ENCODE results near the gene RAB37.

Gene RAB37

GRCh38 chr17:74695629-74696028 is 41.4 kb upstream of the RAB37 start:
- TF ChIP-seq, protein P1, sequence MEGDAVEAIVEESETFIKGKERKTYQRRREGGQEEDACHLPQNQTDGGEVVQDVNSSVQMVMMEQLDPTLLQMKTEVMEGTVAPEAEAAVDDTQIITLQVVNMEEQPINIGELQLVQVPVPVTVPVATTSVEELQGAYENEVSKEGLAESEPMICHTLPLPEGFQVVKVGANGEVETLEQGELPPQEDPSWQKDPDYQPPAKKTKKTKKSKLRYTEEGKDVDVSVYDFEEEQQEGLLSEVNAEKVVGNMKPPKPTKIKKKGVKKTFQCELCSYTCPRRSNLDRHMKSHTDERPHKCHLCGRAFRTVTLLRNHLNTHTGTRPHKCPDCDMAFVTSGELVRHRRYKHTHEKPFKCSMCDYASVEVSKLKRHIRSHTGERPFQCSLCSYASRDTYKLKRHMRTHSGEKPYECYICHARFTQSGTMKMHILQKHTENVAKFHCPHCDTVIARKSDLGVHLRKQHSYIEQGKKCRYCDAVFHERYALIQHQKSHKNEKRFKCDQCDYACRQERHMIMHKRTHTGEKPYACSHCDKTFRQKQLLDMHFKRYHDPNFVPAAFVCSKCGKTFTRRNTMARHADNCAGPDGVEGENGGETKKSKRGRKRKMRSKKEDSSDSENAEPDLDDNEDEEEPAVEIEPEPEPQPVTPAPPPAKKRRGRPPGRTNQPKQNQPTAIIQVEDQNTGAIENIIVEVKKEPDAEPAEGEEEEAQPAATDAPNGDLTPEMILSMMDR (IDR thresholded peaks at IDR 0.05; ENCODE audit: low read depth, low read length, missing control alignments), result no peak
- no peak overlapping the region for H3K4me3 ChIP-seq (ENCODE audit: low read depth, low read length)
- H3K27ac ChIP-seq, result no peak overlapping the region
- in situ Hi-C loops (cut with HindIII; ENCODE audit: low pct_ligation_motif_present, low sequenced_read_pairs), result no loop called here
- H3K36me3 ChIP-seq (replicated peaks), result no peaks in the 10 kb centered on the region
- H3K27me3 ChIP-seq (replicated peaks), result no peaks in the 10 kb centered on the region
- DNase-seq, result no peak

DNA sequence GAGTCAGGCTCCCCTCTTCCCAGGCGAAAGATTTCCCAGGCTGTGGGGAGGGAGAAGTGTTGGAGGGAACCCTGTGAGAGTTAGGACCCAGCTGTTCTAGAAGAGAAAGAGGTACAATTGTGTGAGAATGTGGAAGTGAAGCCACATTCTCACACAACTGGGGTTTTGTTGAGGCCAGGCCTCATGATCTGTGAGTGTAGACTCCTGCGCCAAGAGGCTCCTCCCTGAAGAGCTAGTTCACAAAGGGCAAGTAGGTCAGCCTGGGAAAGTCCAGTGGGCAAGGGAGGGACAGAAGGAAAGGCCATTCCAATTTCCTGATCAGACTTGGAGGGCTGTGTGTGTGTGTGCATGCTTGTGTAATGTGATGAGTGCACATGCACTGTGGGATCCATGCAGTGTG is 39.5 kb upstream of the RAB37 start:
- TF ChIP-seq, protein P1 (IDR thresholded peaks at IDR 0.05; ENCODE audit: low read depth, low read length, missing control alignments), result no peak
- Histone ChIP-seq H3K27me3 (replicated peaks) (no peaks in the 10 kb centered on the region), H3K36me3 (replicated peaks) (no peaks in the 10 kb centered on the region), H3K4me3 (ENCODE audit: low read depth, low read length) (no peak overlapping the region), H3K27ac (no peak overlapping the region)
- no peak for DNase-seq
- in situ Hi-C loops (cut with HindIII; ENCODE audit: low pct_ligation_motif_present, low sequenced_read_pairs), result no loop called here

DNA sequence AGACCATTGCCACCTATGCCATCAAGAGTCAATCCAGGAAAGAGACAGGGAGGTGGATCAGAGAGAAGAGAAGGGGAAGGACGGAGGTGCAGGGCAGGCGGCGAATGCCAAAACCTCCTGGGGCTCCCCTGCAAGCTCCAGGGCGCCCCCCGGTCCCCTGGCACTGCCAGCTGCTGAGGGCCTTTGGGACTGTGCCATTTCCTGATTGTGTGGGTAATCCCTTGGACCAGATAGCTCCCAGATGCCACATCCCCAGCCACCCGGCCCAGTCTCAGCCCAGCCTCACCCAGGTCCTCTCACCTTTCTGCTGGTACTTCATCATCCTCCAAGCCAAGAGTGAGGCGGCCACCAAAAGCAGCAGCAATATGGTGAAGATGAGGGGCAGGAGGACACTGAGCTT is 39.0 kb upstream of the RAB37 start:
- in situ Hi-C loops (cut with HindIII; ENCODE audit: low pct_ligation_motif_present, low sequenced_read_pairs), result no loop called here
- Histone ChIP-seq H3K4me3 (ENCODE audit: low read depth, low read length) (no peak overlapping the region), H3K27ac (no peak overlapping the region), H3K27me3 (replicated peaks) (no peaks in the 10 kb centered on the region), H3K36me3 (replicated peaks) (no peaks in the 10 kb centered on the region)
- TF ChIP-seq, protein P1 (IDR thresholded peaks at IDR 0.05; ENCODE audit: low read depth, low read length, missing control alignments), result no peak
- no peak for DNase-seq

DNA sequence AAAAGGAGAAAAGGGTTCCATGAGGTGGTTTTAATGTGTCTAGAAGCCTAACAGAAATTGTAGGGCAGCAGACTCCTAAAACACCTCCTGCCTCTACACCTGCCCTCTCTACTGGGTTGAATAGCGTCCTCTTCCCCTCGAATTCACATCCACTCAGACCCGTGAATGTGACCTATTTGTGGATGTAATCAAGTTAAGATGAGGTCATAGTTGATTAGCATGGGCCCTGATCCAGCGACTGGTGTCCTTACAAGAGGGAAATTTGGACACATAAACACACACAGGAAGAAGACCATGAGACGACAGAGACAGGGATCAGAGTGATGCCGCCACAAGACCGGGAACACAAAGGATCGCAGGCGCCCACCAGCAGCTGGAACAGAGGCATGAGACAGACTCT is 37.8 kb upstream of the RAB37 start:
- in situ Hi-C loops (cut with HindIII; ENCODE audit: low pct_ligation_motif_present, low sequenced_read_pairs), result no loop called here
- no peak for DNase-seq
- Histone ChIP-seq H3K27ac (no peak overlapping the region), H3K4me3 (ENCODE audit: low read depth, low read length) (no peak overlapping the region), H3K27me3 (replicated peaks) (no peaks in the 10 kb centered on the region), H3K36me3 (replicated peaks) (no peaks in the 10 kb centered on the region)
- TF ChIP-seq, protein P1 (IDR thresholded peaks at IDR 0.05; ENCODE audit: low read depth, low read length, missing control alignments), result no peak

- DNase-seq, result no peak
- in situ Hi-C loops (cut with HindIII; ENCODE audit: low pct_ligation_motif_present, low sequenced_read_pairs), result no loop called here
- Histone ChIP-seq H3K27ac (no peak overlapping the region), H3K27me3 (replicated peaks) (no peaks in the 10 kb centered on the region), H3K4me3 (ENCODE audit: low read depth, low read length) (no peak overlapping the region), H3K36me3 (replicated peaks) (no peaks in the 10 kb centered on the region)
- TF ChIP-seq, protein P1 (IDR thresholded peaks at IDR 0.05; ENCODE audit: low read depth, low read length, missing control alignments), result no peak
These were observed 34.8 kb upstream of the RAB37 start for GRCh38 chr17:74702116-74702871.

GRCh38 chr17:74703311-74703710 is 33.7 kb upstream of the RAB37 start:
- TF ChIP-seq, protein P1 (IDR thresholded peaks at IDR 0.05; ENCODE audit: low read depth, low read length, missing control alignments), result no peak
- Histone ChIP-seq H3K27me3 (replicated peaks) (no peaks in the 10 kb centered on the region), H3K36me3 (replicated peaks) (no peaks in the 10 kb centered on the region), H3K27ac (no peak overlapping the region), H3K4me3 (ENCODE audit: low read depth, low read length) (no peak overlapping the region)
- DNase-seq, result no peak
- in situ Hi-C loops (cut with HindIII; ENCODE audit: low pct_ligation_motif_present, low sequenced_read_pairs), result no loop called here
